Stimulated activated CD8-positive, alpha-beta memory T cell treated with anti-CD3 and anti-CD28 coated beads, Interleukin-12 subunit alpha, Interleukin-12 subunit beta, amount 100 ng/mL, for 1 hour (primary cell): ENCODE measurements around the gene MDC1.

Experiments used
- DNase-seq: peaks from one replicate; pipeline ENCODE4 v3.0.0-alpha.2; 2020; ENCODE audit warnings: low read depth

The MDC1 gene

DNA sequence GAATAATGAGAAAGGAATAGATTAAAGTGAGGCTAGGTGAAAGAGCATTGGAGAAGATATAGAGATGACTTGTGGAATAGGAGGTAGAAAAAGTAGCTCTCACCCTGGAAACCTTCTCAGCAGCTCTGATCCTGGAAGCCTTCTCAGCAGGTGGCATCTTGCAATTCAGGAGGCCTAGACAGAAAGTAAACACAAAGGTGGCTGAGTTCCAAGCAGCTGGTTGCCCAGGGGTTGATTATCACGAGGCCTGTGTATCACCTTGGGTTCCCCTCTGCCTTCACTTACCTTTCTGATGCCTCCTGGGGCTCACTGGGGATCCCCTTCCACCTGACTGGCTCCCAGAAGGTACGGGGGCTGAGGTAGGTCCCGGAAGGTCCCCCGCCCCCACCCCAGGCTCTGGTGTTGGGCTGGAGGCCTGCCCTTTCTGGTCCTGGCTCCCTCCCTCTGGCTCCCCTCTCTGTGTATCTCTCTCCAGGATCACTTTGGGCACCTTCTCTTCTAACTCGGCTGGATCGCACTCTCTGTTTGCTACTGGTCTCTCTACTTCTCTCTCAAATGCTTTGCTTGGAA lies 9.7 kb downstream of the MDC1 start:
- no peak for DNase-seq

DNA sequence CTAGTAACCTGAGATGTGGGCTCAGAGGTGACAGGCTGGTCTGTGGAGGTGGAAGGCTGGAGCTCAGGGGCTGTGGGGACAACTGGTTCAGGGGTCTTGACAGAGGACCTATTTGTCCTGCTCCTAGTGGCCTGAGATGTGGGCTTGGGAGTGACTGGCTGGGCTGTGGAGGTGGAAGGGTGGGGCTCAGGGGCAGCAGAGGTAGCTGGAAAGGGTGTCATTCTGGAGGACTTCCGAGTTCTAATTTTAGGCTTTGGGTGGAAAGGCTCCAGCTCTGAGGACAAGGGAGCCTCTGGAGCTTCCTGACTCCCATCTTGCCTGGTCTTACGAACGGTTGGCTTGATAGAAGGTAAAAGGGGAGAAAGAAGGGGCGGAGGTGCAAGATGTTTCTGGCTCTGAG lies 11.5 kb downstream of the MDC1 start:
- no peak for DNase-seq

DNA sequence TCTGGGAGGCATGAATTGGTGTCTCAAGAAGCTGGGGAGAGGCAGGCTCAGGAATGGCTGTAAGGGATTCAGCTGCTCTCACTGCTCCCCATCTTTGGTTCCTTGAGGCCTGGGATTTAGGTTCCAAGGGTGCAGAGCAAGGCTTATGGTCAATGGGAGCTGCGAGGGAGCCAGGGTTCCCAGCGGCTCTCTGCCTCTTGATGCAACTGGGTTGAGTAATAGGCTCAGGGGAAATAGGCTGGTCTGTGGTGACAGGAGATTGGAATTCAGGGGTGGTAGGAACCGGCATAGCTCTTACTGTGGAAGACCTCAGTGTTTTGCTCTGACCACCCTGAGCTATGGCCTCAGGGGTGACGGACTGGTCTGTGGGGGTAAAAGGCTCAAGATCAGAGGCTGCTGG lies 13.3 kb downstream of the MDC1 start:
- DNase-seq, result no peak

DNA sequence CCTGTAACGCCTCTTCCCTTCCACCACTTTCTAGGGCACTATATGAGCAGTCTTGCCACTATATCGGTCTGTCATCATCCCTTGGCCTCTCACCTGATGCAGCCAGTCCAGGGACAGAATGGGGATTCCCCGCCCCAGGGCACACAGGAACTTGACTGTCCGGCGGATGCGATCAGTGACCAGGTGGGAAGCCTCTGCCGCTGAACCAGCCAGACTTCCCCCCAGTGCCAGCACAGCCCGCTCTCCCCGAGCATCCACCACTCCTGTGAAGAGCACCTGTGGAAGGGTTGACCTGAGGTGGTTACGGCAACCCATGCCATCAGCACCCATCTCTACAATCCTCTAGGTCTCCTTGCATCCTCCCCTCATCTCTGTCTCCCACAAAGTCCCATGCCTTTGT lies 14.1 kb downstream of the MDC1 start:
- no peak for DNase-seq

DNA sequence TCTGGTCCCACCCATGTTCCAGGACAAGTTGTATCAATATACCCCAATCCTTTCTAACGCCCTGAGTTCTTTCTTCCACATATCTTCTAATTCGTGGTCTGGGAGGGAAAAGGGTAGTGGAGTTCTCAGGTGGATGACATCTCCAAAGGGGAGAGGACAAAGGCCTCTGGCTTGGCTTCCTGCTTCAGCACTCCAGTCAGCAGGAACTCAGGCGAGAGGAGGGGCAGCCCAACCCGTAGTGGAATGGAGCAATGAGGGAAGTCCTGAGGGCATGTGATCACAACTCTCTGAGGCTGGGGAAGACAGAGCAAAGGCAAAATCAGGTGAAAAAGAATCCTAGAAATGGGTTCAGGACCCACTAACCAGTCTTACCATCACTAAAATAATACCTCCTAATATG lies 16.7 kb downstream of the MDC1 start:
- DNase-seq, result no peak

DNA sequence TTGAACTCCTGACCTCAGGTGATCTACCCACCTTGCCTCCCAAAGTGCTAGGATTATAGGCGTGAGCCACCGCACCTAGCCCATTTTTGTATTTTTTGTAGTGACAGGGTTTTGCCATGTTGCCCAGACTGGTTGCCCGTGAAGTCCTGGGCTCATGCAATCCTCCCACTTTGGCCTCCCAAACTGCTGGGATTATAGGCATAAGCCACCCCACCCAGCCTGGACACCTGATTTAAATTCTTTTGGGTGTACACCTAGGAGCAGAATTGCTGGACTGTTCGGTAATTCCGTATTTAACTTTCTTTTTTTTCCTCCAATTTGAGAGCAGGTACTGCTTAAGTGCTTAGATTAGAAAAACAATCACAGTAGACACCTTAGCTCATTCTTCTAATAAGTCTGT lies 20.6 kb downstream of the MDC1 start:
- no peak for DNase-seq

DNA sequence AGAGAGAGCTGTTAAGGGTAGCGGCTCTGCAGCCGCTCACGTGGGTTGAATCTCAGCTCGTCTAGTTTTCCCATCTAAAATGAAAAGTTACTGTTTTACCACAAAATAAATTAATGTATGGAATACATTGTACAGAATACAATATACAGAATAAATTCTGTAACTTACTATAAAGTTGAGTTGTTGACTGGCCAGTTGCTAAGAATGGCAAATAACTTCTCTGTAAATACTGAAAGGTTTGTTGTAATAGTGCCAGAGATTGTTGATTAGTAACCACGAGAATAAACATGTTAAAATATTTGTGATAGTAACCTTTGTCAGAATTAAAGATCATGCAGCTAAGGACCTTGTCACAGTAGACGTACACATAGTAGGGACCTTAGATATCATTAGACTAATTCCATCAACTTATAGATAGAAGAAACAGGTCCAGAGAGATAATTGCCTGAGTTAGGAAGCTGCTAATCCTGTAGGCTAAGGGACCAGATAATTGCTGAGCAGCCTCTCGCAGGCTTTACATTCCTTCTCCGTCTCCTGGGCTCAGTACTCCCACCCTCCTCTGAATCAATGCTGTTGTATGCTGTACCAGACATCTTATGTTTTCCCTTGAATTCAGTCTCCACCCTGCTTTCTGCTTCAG lies 25.8 kb downstream of the MDC1 start:
- DNase-seq, result no peak

DNA sequence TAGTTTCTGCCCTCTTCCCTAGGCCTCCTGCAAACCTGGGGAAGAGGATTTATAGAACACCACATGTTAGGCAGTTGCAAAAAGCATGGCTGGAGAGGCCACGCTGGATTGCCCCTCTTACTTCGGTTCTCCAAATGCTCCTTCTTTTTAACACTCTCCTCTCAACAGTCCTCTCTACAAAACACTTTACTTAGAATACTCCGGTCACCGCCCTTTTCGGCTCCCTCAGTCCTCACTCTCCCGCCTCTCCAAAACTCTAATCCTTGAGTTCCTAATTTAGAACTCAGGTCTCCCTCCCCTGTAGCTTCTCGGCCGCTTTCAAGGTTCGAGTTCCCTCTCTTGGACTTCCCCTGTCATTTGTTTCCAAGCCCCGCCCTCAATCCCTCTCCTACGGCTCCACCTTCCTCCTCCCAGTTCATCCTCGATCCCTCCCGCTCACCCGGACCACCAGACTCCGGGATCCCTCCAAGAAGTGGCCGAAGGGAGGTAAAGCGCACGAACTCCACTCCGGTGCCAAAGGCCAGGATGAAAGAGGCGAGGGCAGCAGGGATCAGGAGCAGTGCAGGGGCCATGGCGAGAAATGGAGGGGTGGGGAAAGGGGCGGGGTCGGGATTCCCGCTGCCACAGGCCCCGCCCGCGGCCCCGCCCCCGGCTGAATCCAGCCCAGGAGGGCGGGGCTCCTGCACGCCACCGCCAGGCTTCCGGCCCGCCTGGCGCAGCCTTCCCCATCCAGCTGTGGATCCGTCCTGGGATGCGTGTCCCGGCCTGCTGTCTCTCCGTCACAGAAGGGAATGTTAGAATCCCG lies 26.5 kb downstream of the MDC1 start, which contains the start of gene NRM:
NRM (minus strand) TSS at position 582 of the 805 bp plus-strand sequence; CDS start at position 572, 10 bp downstream.
- DNase-seq, result peak; percentile 47

DNA sequence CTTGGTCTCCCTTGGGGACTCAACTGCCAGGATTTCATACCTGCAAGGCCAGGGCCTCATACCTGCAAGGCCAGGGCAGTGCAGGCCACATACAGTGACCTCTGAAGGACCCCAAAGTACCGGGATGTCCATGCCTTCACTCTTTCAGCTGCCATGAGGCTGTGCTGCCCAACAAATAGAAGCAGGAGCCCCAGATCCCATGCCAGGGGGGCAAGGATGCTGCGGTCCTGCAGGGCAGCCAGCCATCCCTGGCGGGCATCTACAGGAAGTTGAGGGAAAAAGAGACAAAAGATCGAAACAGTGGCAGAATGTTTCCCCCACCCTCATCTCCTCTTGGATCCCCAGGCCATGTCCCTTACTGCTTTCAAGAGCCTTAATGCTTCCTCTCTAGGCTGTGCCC lies 27.1 kb downstream of the MDC1 start:
- no peak for DNase-seq

DNA sequence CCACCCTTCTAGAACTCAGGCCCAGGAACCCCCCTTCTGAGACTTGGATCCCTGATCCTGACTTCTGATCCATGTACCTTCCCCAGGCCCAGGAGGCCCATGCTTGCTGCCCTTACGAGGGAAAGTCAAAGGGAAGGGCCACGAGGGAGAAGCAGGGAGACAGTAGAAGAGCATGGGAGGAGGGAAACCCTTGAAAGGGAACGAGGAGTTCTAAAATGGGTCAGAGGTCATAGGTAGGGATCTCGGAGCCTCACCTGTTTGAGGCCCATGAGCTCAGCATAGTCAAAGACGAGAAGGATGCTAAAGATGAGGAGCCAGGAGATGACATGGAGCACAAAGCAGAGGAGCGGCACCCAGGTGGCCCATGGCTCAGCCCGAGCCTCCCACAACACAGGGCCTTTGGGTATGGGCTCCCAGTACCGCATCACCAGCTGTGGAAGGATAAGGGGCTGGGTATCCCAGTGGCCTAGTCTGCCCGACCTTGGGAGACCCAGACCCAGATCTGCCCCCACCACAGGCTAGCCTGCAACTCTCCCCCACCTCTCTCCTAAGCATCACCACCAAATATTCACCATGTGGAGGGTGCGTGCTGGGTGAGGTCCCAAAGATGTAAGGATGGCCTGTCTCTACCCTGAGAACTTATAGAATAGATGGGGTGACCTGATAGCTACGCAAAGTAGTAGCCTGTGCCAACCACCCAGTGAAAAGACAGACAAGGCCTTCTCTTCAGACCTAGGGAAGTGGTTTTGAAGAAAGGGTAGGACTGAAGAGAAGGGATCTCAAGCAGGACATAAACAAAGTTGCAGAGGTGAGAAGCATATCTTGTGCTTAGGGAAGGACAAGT lies 27.8 kb downstream of the MDC1 start:
- no peak for DNase-seq

DNA sequence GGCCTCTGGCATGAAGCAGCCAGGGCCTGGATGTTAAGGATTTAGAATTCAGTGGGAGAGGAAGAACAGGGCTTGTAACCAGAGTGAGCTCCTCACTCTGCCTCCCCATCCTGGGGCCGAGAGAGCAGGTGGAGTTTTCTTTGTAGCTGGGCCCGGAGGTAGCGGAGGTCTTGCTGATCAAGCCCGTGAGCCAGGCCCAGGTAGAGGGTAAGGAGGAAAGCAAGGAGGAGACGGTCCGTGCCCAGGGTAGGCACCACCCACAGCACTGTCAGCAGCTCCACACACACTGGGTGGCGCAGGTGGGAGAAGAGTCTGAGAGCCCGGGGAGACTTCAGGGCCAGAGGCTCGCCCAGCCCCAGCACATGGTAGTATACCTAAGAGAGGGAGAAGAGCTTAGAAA lies 28.5 kb downstream of the MDC1 start:
- DNase-seq, result no peak

DNA sequence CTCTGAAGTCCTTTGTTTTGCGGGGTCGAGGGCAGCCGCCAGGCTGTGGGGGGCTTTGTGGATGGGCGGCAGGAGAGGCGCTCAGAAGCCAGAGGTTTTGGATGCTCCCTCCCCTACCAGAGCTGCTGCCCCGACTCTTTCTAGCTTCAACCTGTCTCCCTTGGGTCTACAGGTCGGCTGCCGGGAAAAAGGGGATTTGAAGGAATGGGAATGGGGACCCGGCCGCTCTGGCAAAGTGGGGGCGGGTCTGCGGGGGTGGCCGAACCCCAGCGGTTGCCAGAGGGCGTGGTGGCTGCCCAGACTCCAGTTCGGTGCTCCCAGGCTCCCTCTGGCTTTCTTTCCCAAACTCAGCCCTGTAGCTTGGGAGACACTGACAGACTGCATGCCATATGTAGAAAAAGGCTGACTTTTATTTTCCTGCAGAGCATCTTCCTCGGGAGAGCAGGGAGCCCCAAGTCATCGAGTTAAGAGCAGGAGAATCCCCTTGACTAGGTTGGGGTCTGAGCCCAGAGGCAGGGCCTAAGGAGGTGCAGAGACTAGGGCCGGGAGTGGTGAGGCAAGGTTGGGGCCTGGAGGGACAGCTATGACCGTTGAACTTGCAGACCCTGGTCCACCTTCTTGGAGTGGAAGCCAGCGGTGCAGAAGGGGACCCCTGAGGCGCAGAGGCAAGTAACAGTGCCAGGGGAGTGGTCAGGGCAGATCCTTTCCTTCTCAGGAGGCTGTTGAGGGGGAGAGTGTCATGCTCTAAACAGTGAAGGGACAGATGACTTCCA lies 29.2 kb downstream of the MDC1 start:
- no peak for DNase-seq

DNA sequence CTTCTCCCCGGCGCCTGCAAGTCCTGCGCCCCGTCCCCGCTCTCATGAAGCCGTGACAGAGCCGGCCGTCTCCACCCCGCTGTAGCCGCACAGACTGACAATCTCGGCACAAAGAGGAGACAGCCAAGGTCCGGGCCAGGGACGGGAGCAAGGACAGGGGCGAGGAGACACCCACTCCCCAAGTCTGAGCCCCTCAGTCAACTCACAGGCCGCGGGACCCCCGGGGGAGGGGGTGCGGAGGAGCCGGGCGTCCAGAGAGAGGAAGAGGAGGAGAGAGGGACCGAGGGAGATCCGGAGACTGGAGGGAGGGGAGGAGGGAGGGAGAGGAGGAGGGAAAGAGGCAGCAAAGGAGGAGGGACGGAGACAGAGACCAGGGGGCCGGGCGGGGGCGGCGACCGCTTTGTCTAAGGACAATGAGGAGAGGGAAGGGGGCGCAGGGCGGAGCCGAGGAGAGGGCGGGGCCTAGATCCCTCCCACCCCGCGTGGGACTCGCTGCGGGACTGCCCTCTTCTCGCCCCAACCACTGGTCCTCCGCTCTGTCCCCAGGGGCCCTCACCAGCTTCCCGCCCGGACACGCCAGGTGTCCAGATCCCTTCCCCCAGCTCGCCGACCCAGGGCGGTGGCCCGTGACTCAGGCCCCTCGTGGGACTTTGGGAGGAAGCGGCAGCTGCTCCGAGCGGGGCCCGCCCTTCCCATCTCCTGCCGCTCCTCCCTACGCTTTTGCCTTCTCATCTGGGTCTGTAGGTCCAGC lies 30.0 kb downstream of the MDC1 start:
- DNase-seq, result peak; percentile 55

DNA sequence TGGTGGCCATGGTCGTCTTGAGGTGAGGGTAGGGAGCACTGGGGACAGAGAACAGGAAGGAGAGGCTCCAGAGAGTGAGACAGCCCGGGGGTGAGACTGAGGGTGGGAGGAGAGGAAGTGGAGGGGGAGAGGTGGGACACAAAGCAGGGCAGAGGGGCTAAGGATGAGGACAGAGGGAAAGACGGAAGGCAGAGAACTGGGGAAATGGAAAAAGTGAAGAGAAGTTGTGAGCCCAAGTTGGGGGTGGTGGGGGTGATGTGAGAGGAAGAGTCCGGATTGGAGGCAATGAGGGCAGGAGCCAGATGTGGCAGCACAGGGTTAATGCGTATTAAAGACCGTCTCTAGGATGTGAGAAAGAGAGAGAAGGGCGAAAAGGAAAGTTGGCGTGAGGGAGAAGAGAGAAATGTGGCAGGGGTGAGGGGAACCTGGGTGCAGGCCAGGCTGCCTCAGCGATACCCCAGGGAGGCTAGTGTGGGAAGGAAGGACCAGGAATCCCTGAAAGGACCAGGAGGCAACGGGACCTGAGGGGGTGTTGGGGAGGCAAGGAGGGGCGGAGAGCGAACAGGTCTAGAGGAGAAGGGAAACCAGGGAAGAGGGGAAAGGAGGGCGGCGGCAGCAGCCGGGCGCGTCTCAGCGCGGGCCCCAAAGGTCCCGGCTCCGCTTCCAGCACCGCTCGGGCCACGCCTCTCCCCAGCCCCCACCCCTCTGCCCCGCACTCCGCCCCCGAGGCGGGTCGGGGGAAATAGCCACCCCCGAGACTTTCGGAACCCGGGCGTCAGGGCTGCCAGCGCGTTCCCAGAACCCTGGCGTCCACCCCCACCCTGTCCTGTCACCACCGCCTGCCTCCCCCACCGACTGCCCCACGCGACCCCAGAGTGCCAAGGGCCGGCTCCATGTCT lies 30.8 kb downstream of the MDC1 start, which contains the start of gene PPP1R18:
PPP1R18 (minus strand) TSS at position 637 of the 899 bp plus-strand sequence; CDS start at position 10, 627 bp downstream.
- peak; percentile 70 for DNase-seq

DNA sequence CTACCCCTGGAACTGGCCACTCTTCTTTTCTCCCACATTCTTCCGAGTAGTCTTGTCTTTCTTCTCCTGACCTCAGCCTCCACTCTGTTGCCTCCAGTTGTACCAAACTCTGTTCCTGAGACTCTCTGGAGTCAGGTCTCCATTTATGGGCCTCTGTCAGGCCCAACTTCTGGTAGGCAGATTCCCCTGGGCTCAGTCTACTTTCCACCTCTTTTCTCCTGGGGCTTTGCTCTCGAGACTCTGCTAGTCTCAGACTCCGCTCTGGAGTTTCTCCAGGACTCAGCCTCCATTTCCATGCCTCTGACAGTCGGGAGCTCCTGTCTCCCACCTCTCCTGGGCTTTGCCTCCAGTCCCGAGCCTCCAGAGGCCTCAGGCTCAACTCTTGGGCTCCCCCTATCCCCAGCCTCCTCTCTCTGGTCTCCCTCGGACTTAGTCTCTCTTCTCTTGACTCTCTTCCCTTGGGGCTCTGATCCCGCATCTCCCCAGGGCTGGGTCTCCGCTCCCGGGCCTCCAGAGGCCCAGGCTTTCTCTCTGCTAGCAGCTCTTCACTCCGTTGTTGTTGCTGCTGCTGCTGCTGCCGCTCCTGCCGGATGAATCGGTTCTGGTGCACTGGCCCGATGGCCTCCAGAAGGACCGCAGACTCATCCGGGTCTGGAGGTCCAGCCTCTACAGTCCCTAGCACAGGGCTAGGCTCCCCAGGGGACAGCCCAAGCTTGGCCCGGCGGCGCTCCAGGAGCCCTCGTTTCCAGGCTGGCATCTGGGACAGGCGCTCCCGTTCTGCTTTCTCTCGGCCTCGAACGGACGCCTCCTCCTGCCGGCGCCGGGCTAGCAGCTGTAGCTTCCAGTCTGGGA lies 31.7 kb downstream of the MDC1 start:
- DNase-seq, result no peak

DNA sequence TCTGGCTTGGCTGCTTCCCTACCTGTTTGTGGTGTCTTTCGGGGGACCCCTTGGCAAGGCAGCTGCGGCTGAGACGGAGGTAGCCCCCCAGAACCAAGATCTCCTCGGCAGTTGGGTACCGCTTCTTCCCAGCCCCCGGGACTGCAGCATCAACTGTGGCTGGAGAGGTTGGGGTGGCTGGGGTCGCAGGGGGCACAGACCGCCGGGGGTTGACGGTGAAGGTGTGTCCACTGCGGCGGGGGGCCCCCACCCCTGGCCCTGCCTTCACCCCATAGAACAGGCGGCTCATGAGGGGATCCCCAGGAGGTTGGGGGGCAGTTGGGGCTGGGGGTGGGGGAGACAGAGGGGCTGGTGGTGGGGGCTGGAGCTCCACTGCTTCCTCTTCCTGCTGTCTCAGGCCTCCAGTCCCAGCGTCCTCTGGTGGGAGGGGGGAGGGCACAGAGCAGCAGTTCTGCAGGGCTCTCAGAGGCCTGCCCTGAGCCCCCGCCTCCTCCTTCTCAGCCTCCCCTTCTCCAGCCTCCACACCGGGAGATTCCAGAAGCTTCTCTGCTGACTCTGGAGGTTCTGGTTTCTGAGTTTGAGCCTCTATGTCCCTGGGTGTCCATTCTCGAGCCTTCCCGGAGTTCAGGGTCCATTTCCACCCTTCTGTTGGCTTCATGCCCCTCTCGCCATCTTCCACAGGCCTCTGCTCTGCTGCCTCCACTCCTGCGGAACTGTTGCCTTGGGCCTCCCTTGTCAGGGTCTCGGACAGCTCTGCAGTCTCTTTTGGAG lies 32.5 kb downstream of the MDC1 start:
- peak; percentile 34 for DNase-seq

DNA sequence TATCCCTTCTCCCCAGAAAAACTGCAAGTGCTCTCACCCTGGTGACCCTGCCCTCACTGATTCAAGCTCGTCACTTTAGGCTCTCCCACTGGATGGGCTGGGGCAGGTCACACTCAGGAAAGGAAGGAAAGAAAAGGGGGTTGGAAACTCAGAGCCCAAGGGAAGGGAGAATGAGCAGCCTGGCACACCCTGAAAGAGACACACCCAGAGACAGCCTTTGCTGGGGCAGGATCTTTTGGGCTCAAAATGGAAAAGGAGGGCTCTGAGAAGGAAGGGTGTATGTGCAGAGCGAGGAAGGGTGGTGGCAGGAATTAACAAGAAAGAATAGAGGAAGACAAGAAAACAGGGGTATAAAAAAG lies 33.1 kb downstream of the MDC1 start:
- DNase-seq, result no peak
